ENCODE results near the gene ACTR1B.
"Not testable (repeated sequence)": the region's sequence is repeated elsewhere in the genome, so short reads cannot be mapped to it uniquely, and the experiment has no call there.

The ACTR1B gene

GRCh38 chr2:97663962-97664635 is at the start of gene ACTR1B:
Gene ACTR1B, minus strand, starts transcription at chr2:97664044. Its CDS starts 154 bp downstream, at chr2:97663890.
- DNase-seq, result peak; percentile 77

- DNase-seq, result no peak
Observed at GRCh38 chr2:97712693-97713295, 49.0 kb upstream of the ACTR1B start.

GRCh38 chr2:97712175-97712574 is 48.3 kb upstream of the ACTR1B start:
- not testable (repeated sequence) for DNase-seq

GRCh38 chr2:97711394-97711711 is 47.5 kb upstream of the ACTR1B start:
- DNase-seq, result no peak

- DNase-seq, result no peak
Observed at GRCh38 chr2:97708608-97709007, 44.8 kb upstream of the ACTR1B start.

GRCh38 chr2:97708048-97708380 is 44.2 kb upstream of the ACTR1B start:
- DNase-seq, result no peak

GRCh38 chr2:97707362-97708047 is 43.7 kb upstream of the ACTR1B start:
- no peak for DNase-seq

- DNase-seq, result no peak
Observed at GRCh38 chr2:97706708-97707345, 43.0 kb upstream of the ACTR1B start.

GRCh38 chr2:97706112-97706511 is 42.3 kb upstream of the ACTR1B start:
- DNase-seq, result no peak

- DNase-seq, result no peak
Observed at GRCh38 chr2:97704989-97705388, 41.1 kb upstream of the ACTR1B start.

GRCh38 chr2:97703741-97704140 is 39.9 kb upstream of the ACTR1B start:
- DNase-seq, result no peak

GRCh38 chr2:97702731-97703470 is 39.1 kb upstream of the ACTR1B start:
- DNase-seq, result no peak

GRCh38 chr2:97701851-97702465 is 38.1 kb upstream of the ACTR1B start:
- no peak for DNase-seq

GRCh38 chr2:97701186-97701585 is 37.3 kb upstream of the ACTR1B start:
- no peak for DNase-seq

GRCh38 chr2:97699765-97700444 is 36.1 kb upstream of the ACTR1B start:
- DNase-seq, result no peak

GRCh38 chr2:97698530-97698929 is 34.7 kb upstream of the ACTR1B start:
- no peak for DNase-seq

- no peak for DNase-seq
Observed at GRCh38 chr2:97697252-97698235, 33.7 kb upstream of the ACTR1B start.

- no peak for DNase-seq
Observed at GRCh38 chr2:97695744-97696143, 31.9 kb upstream of the ACTR1B start.

GRCh38 chr2:97693476-97693875 is 29.6 kb upstream of the ACTR1B start:
- no peak for DNase-seq

- no peak for DNase-seq
Observed at GRCh38 chr2:97691166-97691565, 27.3 kb upstream of the ACTR1B start.

All from cortex of kidney (tissue), 1 donor.